ENCODE data around the gene ZNF362.

ZNF362 gene

DNA sequence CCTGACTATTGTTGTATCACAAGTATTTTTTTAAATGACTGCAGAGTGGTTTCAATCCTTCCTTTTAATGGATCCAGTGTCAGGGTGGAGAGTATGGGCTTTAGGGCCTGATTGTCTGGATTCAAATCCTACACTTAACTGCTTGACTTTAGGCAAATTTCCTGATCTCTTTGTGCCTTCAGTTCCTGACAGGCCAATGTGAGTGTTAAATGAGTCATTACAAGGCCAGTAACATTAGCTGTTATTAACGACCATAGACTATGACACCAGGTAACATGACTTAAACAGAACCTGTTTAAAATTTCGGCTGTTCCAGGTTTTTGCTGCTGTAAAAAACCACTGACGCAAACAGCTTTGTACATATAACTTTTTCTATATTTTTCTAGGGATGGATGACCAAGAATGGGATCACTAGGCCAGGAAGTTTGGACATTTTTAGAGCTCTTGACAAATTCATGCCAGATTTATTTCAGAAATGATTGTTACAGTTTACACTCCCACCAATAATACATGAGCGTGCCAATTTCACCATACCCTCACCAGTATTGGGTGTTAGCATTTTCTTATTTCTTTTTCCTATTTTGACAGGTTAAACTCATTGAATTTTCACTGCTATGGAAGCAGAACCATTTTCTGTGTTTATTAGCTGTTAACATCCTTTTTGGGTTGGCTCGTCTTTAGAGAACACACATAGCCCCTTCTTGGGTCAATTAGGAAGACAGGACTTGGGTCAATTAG, 11.3 kb downstream of the ZNF362 start:
- Mint-ChIP-seq H3K4me1 (peaks cover 25% of the 10 kb centered on the region), H3K9me3 (no peaks in the 10 kb centered on the region)
- no peak for ATAC-seq (ENCODE audit: low read depth)

GRCh38 chr1:33268457-33268856, 12.2 kb downstream of the ZNF362 start:
- Mint-ChIP-seq H3K4me1 (peaks cover 33% of the 10 kb centered on the region), H3K9me3 (no peaks in the 10 kb centered on the region), H3K36me3 (peaks cover 7% of the 10 kb centered on the region), H3K4me3 (no peak overlapping the region), H3K27me3 (no peaks in the 10 kb centered on the region), H3K27ac (peak overlapping the region; percentile 33)
- DNase-seq (ENCODE audit: low spot score in 2 of 2): no peak
- ATAC-seq (ENCODE audit: low read depth): no peak

More for the DNA sequence above, 11.3 kb downstream of the ZNF362 start:
- Mint-ChIP-seq H3K4me3 (no peak overlapping the region), H3K27ac (no peak overlapping the region), H3K27me3 (no peaks in the 10 kb centered on the region), H3K36me3 (peaks cover 8% of the 10 kb centered on the region)
- no peak for DNase-seq (ENCODE audit: low spot score in 2 of 2)

DNA sequence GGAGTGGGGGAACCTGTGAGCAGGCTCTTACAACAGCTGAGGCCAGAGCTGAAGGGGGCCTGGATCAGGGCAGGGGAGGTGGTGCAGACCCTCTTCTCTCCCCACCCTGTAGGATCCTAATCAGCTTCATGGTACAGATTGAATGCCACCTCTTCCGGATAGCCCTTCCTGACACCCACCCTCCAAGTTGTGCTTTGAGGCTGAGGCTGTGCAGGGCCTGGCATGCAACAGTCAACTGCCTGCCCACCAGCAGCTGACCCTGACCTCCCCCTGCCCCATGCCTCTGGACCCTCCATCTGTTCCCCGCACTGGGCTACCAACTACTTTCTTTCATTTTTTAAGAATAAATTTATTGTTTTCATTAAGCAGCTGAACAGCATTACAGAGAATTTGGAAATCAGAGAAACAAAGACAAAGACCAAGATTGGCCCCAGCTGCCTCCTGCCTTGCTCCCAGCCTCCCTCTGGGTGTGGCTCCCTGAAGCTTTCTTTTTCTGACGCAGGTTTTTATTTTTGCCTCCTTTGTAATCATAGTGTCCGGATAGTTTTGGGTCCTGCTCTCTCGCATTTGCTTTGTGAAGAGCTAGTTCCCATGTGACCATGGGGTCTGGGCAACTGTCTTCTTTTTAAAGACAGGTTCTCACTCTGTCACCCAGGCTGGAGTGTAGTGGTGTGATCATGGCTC, 12.8 kb downstream of the ZNF362 start:
- no peaks in the 10 kb centered on the region for H3K27me3 Mint-ChIP-seq
- no peak overlapping the region for H3K27ac Mint-ChIP-seq
- peaks cover 37% of the 10 kb centered on the region for H3K4me1 Mint-ChIP-seq
- no peak overlapping the region for H3K4me3 Mint-ChIP-seq
- ATAC-seq (ENCODE audit: low read depth): no peak
- H3K9me3 Mint-ChIP-seq: no peaks in the 10 kb centered on the region
- no peak for DNase-seq (ENCODE audit: low spot score in 2 of 2)
- H3K36me3 Mint-ChIP-seq: peaks cover 7% of the 10 kb centered on the region

DNA sequence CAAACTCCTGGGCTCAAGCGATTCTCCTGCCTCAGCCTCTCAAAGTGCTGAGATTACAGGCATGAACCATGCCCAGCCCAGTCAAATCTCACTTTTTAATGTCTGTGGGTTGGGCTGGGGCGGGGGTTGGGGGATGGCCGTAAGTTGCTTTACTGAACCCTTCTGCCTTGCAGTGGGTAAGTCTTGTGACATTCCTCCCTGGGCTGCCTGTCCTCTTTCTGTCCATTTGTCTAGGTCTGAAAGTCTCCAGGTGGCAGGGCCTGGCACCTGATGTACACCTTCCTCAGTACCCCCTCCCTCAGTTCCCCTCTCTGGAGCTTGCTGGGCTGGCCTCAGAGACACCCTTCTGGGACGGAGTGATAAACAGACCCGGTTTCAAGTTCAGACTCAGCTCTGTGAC, 13.3 kb downstream of the ZNF362 start:
- H3K27me3 Mint-ChIP-seq: no peaks in the 10 kb centered on the region
- no peak overlapping the region for H3K27ac Mint-ChIP-seq
- H3K4me3 Mint-ChIP-seq: no peak overlapping the region
- H3K4me1 Mint-ChIP-seq: peaks cover 41% of the 10 kb centered on the region
- H3K9me3 Mint-ChIP-seq: no peaks in the 10 kb centered on the region
- no peak for ATAC-seq (ENCODE audit: low read depth)
- peaks cover 7% of the 10 kb centered on the region for H3K36me3 Mint-ChIP-seq
- DNase-seq (ENCODE audit: low spot score in 2 of 2): no peak

DNA sequence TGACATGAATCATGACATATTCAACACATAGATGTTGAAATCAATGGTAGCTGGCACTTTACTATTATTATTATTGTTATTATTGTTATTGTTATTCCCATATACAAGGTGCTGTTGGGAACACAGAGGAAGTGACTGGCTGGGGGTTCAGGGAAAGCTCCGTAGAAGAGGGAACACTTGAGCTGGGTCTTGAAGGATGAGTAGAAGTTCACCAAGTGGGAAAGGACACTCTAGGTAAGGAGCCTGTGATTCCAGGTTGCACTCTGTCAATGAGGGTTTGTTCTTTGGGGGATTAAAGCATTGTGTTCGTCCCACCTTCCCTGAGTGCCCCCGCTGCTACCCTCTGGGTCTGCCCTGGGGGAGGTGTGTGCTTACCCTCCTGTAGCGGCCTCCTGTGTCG, 14.1 kb downstream of the ZNF362 start:
- peaks cover 41% of the 10 kb centered on the region for H3K4me1 Mint-ChIP-seq
- no peaks in the 10 kb centered on the region for H3K9me3 Mint-ChIP-seq
- ATAC-seq (ENCODE audit: low read depth) (no peak), DNase-seq (ENCODE audit: low spot score in 2 of 2) (no peak)
- H3K27me3 Mint-ChIP-seq: no peaks in the 10 kb centered on the region
- H3K36me3 Mint-ChIP-seq: peaks cover 7% of the 10 kb centered on the region
- no peak overlapping the region for H3K4me3 Mint-ChIP-seq
- H3K27ac Mint-ChIP-seq: no peak overlapping the region

DNA sequence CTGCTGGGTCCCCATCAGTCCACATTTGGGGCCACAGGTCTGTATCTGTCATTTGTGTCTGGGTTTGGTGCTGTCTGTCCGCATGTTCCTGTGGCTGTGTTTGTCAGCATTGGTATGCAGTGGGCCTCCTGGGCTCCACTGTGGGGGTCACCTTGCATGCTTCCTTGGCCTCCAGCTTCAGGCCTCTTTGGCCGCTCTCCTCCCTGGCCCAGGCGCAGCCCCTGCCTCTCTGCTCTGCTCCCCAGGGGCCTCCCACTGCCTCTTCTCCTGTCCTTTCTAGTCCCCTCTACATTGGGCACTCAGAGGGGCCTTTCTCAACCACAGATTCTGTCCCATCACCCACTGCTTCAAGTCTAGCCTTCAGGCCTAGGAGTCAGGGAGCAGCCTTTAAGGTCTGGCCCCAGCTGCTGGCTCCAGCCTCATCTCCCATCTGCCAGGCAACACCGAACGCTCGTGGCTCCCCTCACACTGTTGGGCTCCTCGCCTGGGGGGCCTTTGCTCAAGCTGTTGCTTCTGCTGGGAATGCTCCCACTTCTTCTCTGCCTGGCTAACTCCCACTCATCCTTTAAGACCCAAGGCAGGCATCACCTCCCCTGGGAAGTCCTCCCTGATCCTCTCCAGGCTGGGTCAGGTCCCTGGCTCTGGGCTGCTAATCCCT, 14.6 kb downstream of the ZNF362 start:
- Mint-ChIP-seq H3K36me3 (peaks cover 7% of the 10 kb centered on the region), H3K9me3 (no peaks in the 10 kb centered on the region), H3K27me3 (no peaks in the 10 kb centered on the region), H3K4me1 (peaks cover 38% of the 10 kb centered on the region), H3K27ac (no peak overlapping the region), H3K4me3 (no peak overlapping the region)
- DNase-seq (ENCODE audit: low spot score in 2 of 2) (no peak), ATAC-seq (ENCODE audit: low read depth) (no peak)

GRCh38 chr1:33271666-33272505, 15.6 kb downstream of the ZNF362 start:
- Mint-ChIP-seq H3K27ac (peak overlapping the region; percentile 22), H3K4me3 (no peak overlapping the region), H3K9me3 (no peaks in the 10 kb centered on the region), H3K36me3 (peaks cover 10% of the 10 kb centered on the region), H3K4me1 (peaks cover 38% of the 10 kb centered on the region), H3K27me3 (no peaks in the 10 kb centered on the region)
- DNase-seq (ENCODE audit: low spot score in 2 of 2): no peak
- ATAC-seq (ENCODE audit: low read depth): no peak

DNA sequence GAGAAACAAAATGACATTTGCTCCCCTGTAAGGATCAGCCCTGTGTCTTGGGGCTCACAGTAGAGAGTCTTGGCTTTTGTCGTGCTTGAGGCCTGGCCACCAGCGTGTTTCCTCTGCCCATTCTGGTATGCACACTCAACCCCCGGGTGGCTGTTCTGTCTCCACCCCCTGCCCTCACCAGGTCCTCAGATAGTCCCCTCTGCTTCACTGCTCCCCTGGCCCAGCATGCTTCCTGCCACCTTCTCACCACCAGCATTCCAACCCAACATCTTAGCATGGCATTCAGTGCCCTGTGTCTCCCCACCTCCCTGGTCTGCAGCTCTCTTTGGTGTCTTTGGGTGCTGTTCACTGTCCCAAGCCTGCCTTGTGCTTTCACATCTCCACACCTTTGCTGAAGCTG, 16.2 kb downstream of the ZNF362 start:
- peak overlapping the region; percentile 25 for H3K27ac Mint-ChIP-seq
- H3K9me3 Mint-ChIP-seq: no peaks in the 10 kb centered on the region
- peaks cover 12% of the 10 kb centered on the region for H3K36me3 Mint-ChIP-seq
- peaks cover 37% of the 10 kb centered on the region for H3K4me1 Mint-ChIP-seq
- ATAC-seq (ENCODE audit: low read depth): no peak
- DNase-seq (ENCODE audit: low spot score in 2 of 2): no peak
- no peak overlapping the region for H3K4me3 Mint-ChIP-seq
- H3K27me3 Mint-ChIP-seq: no peaks in the 10 kb centered on the region

DNA sequence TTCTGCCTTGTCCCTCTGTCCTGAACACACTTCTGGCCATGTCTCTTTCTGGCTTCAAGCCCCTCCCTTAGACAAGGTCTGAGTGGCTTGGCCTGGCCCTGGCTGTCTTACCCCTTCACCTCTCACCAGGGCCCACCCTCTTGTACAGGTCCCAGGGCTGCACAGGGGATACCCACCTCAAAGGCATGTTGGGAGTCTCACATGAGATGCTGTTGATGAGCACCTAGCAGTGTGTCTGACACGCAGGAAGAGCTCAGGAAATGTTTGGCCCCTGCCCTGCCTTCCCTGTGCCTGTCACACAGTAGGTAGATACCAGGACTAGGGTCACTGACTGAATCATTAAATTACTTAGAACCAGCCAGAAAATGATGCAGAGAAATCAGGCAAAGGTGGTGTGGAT, 16.6 kb downstream of the ZNF362 start:
- H3K4me3 Mint-ChIP-seq: no peak overlapping the region
- H3K4me1 Mint-ChIP-seq: peaks cover 36% of the 10 kb centered on the region
- peaks cover 13% of the 10 kb centered on the region for H3K36me3 Mint-ChIP-seq
- H3K27ac Mint-ChIP-seq: peak overlapping the region; percentile 25
- DNase-seq (ENCODE audit: low spot score in 2 of 2) (no peak), ATAC-seq (ENCODE audit: low read depth) (no peak)
- no peaks in the 10 kb centered on the region for H3K9me3 Mint-ChIP-seq
- no peaks in the 10 kb centered on the region for H3K27me3 Mint-ChIP-seq

DNA sequence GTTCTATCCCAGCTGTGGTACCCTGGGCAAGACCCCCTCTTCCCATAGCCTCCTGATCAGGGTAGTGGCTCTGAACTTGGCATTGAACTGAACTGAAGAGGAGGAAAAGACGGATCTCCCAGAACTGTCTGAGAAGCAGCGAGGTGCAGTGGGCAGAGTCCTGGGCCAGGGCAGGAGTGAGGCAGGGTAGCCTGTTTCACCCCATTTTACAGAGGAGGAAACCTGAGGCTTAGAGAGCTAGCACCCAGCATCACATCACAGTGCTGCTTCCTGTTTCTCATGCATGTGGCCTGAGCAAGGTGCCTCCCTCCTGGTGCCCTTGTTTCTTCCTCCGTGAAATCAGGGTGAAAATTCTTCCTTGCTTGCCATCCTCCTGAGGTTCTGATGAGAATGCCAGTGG, 17.1 kb downstream of the ZNF362 start:
- Mint-ChIP-seq H3K36me3 (peaks cover 13% of the 10 kb centered on the region), H3K27ac (peak overlapping the region; percentile 35), H3K4me3 (no peak overlapping the region), H3K9me3 (no peaks in the 10 kb centered on the region), H3K4me1 (peaks cover 33% of the 10 kb centered on the region), H3K27me3 (no peaks in the 10 kb centered on the region)
- ATAC-seq (ENCODE audit: low read depth): peak; percentile 54
- DNase-seq (ENCODE audit: low spot score in 2 of 2): no peak

DNA sequence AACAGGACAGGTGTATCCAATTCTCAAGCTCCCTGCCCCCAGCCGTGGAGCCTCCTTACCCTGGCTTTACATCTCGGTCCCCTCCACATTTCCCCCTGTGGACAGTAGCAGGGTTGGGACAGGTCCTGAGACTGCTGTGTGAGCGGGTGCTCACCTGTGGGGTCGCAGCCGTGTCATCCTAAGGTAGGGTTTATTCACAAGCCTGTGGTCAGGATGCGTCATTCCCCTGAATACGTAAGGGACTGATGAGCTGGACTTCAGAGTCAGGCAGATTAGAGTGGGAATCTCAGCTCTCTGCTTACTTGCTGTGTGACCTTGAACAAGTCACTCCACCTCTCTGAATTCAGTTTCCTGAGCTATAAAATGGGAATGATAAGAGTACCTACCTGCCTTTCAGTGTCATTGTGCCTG, 17.7 kb downstream of the ZNF362 start:
- Mint-ChIP-seq H3K27me3 (no peaks in the 10 kb centered on the region), H3K36me3 (peaks cover 15% of the 10 kb centered on the region), H3K4me1 (peaks cover 31% of the 10 kb centered on the region), H3K27ac (peak overlapping the region; percentile 35), H3K4me3 (peak overlapping the region; percentile 2), H3K9me3 (no peaks in the 10 kb centered on the region)
- ATAC-seq (ENCODE audit: low read depth) (no peak), DNase-seq (ENCODE audit: low spot score in 2 of 2) (no peak)

- DNase-seq (ENCODE audit: low spot score in 2 of 2): no peak
- no peak overlapping the region for H3K27ac Mint-ChIP-seq
- H3K4me1 Mint-ChIP-seq: peaks cover 31% of the 10 kb centered on the region
- H3K36me3 Mint-ChIP-seq: peaks cover 16% of the 10 kb centered on the region
- no peak for ATAC-seq (ENCODE audit: low read depth)
- no peaks in the 10 kb centered on the region for H3K27me3 Mint-ChIP-seq
- H3K9me3 Mint-ChIP-seq: no peaks in the 10 kb centered on the region
- H3K4me3 Mint-ChIP-seq: no peak overlapping the region
These were observed 18.2 kb downstream of the ZNF362 start for GRCh38 chr1:33274446-33274845.

- ATAC-seq (ENCODE audit: low read depth) (no peak), DNase-seq (ENCODE audit: low spot score in 2 of 2) (no peak)
- Mint-ChIP-seq H3K36me3 (peaks cover 21% of the 10 kb centered on the region), H3K4me3 (no peak overlapping the region), H3K27me3 (no peaks in the 10 kb centered on the region), H3K27ac (no peak overlapping the region), H3K4me1 (peaks cover 31% of the 10 kb centered on the region), H3K9me3 (no peaks in the 10 kb centered on the region)
These were observed 18.9 kb downstream of the ZNF362 start for GRCh38 chr1:33275195-33275594.
